Endothelial cell of umbilical vein (primary cell): ENCODE measurements around the gene SLCO3A1. TPM values are rescaled to one million over a fixed set of nuclear protein-coding genes. Genes with fewer than 3 reads are reported as not detected.

Experiments used
- BruUV-seq: library from RNA; stranded (reverse); fragments of 400-500 nt; replicated peaks from 2 replicates; lab custom pipeline; 2021; lab: Mats Ljungman, UMichigan
- CTCF ChIA-PET: fragments of 300-600, 350-600 bp; sonication (Branson Sonifier 250); formaldehyde crosslinking; loops from one replicate; lab custom pipeline; 2021; ENCODE audit warnings: antibody characterized with exemption, inconsistent platforms; lab: Charles Lee
- POLR2A ChIA-PET: fragments of 300-600, 350-600 bp; sonication (Branson Sonifier 250); formaldehyde crosslinking; loops from one replicate; lab custom pipeline; 2021; ENCODE audit warnings: antibody characterized with exemption, inconsistent platforms; lab: Charles Lee
- DNase-seq: peaks from one replicate; pipeline ENCODE4 v3.0.0-alpha.2; 2011; ENCODE audit warnings: low read depth, low spot score
- FAIRE-seq: peaks from 2 replicates; lab custom pipeline; 2011; peaks lifted over from hg19 to GRCh38; lab: Jason Lieb, UNC
- H2AFZ ChIP-seq: 2 replicates; pipeline ENCODE4 v1.6.0; 2012; ENCODE audit warnings: low read depth, low read length, control low read depth, inconsistent platforms
- H3K27ac ChIP-seq: 2 replicates; pipeline ENCODE4 v1.5.1; 2011; ENCODE audit warnings: low read depth, mild to moderate bottlenecking, control low read depth, low read length, moderate library complexity; ENCODE audit not compliant: insufficient read depth
- H3K27me3 ChIP-seq, 2 experiments: 2 replicates each; pipeline versions ENCODE4 v1.6.0 to v1.6.1; 2011; ENCODE audit warnings: low read length in 2 of 2, mixed read lengths in 1 of 2; ENCODE audit not compliant: control insufficient read depth in 2 of 2, insufficient read depth in 2 of 2
- H3K36me3 ChIP-seq, 2 experiments: 2 replicates in 1 of 2; 3 replicates in 1 of 2; pipeline ENCODE4 v1.5.1; 2011; ENCODE audit warnings: low read length in 2 of 2, mild to moderate bottlenecking in 1 of 2, moderate library complexity in 1 of 2; ENCODE audit not compliant: control insufficient read depth in 2 of 2, insufficient read depth in 2 of 2; ENCODE audit errors: extremely low read depth in 1 of 2
- H3K4me1 ChIP-seq: 3 replicates; pipeline ENCODE4 v1.5.1; 2011; ENCODE audit warnings: mild to moderate bottlenecking, low read length; ENCODE audit not compliant: control insufficient read depth, insufficient read depth; ENCODE audit errors: extremely low read depth
- H3K4me2 ChIP-seq: 2 replicates; pipeline ENCODE4 v1.6.1; 2011; ENCODE audit warnings: low read length, control low read depth, mixed read lengths; ENCODE audit not compliant: insufficient read depth
- H3K4me3 ChIP-seq, 3 experiments: fragments of 200-600 bp in 1 of 3; sonication (generic), shearing (Covaris generic) in 1 of 3; replicated peaks in 1 of 3; 2 replicates each; pipeline ENCODE4 v1.5.1; 2011 to 2016; ENCODE audit warnings: control low read depth in 3 of 3, low read length in 3 of 3, mild to moderate bottlenecking in 2 of 3, inconsistent platforms in 1 of 3, low read depth in 1 of 3, moderate library complexity in 1 of 3; ENCODE audit not compliant: insufficient read depth in 1 of 3
- H3K79me2 ChIP-seq: 2 replicates; pipeline ENCODE4 v1.6.0; 2012; ENCODE audit warnings: low read length, inconsistent platforms; ENCODE audit not compliant: control insufficient read depth, insufficient read depth
- H3K9ac ChIP-seq: replicated peaks from 2 replicates; pipeline ENCODE3; 2011; ENCODE audit warnings: low read length, control low read depth; ENCODE audit not compliant: insufficient read depth; ENCODE audit errors: extremely low read depth
- H3K9me1 ChIP-seq: replicated peaks from 3 replicates; pipeline ENCODE4 v1.6.0; 2011; ENCODE audit warnings: mild to moderate bottlenecking, low read length; ENCODE audit not compliant: control insufficient read depth, insufficient read depth; ENCODE audit errors: extremely low read depth
- H3K9me3 ChIP-seq: replicated peaks from 2 replicates; pipeline ENCODE4 v1.5.1; 2012; ENCODE audit warnings: low read length, inconsistent platforms; ENCODE audit not compliant: control insufficient read depth, insufficient read depth
- H4K20me1 ChIP-seq: replicated peaks from 2 replicates; pipeline ENCODE3; 2011; ENCODE audit warnings: mild to moderate bottlenecking, low read length; ENCODE audit not compliant: control insufficient read depth, insufficient read depth; ENCODE audit errors: extremely low read depth
- EZH2 ChIP-seq: IDR thresholded peaks from 2 replicates; pipeline ENCODE4 v1.6.1; 2012; ENCODE audit warnings: borderline replicate concordance, low read depth, mild to moderate bottlenecking, moderate library complexity, low read length, inconsistent platforms; ENCODE audit not compliant: severe bottlenecking
- FOS ChIP-seq: IDR thresholded peaks from 2 replicates; pipeline ENCODE4 v1.6.1; 2011; ENCODE audit warnings: mild to moderate bottlenecking, low read length, moderate library complexity, borderline replicate concordance; ENCODE audit not compliant: insufficient read depth
- GATA2 ChIP-seq: IDR thresholded peaks from 2 replicates; pipeline ENCODE4 v1.7.0; 2011; ENCODE audit warnings: low read depth, mild to moderate bottlenecking, moderate library complexity, mixed read lengths, low read length; ENCODE audit not compliant: insufficient read length, insufficient read depth
- JUN ChIP-seq: IDR thresholded peaks from 2 replicates; pipeline ENCODE4 v1.6.1; 2011; ENCODE audit warnings: borderline replicate concordance, low read depth; ENCODE audit not compliant: insufficient read length, insufficient read depth
- MYC ChIP-seq: IDR thresholded peaks from one replicate; pipeline ENCODE4 v1.6.1; 2011; ENCODE audit warnings: mild to moderate bottlenecking, low read depth, low read length
- POLR2A ChIP-seq: IDR thresholded peaks from 2 replicates; pipeline ENCODE4 v1.6.1; 2012; ENCODE audit warnings: low read depth, mild to moderate bottlenecking, control low read depth, low read length
- POLR2AphosphoS5 ChIP-seq: IDR thresholded peaks from 2 replicates; pipeline ENCODE4 v1.6.1; 2012; ENCODE audit warnings: low read depth, mild to moderate bottlenecking, control low read depth, low read length, moderate library complexity; ENCODE audit not compliant: insufficient read depth
- dilution Hi-C: fragments of 300-500 bp; cut with MboI; formaldehyde crosslinking; loops from one replicate; pipeline ENCODE4 v1.15.0; 2019; ENCODE audit warnings: low sequenced_read_pairs; ENCODE audit not compliant: extremely low pct_ligation_motif_present
- intact Hi-C: fragments of 100-400 bp; cut with micrococcal nuclease; formaldehyde crosslinking; loops from one replicate; pipeline ENCODE4 v1.10.0; 2022
- polyA plus RNA-seq, 4 experiments: library from polyadenylated mRNA; depleted of rRNA in 3 of 4; stranded (reverse) in 3 of 4; unstranded in 1 of 4; fragments of >200 nt; gene quantifications; 2 replicates each; pipeline versions ENCODE4 v1.2.1 to v1.2.3, GENCODE V29; 2011 to 2012; ENCODE audit warnings: missing spikeins in 1 of 4
- total RNA-seq: library from RNA; stranded (reverse); gene quantifications from 2 replicates; pipeline ENCODE4 v1.2.3, GENCODE V29; 2021
- TF ChIP-seq, protein P1 (sequence below), 2 donors: IDR thresholded peaks; 1 replicate in 1 of 2; 2 replicates in 1 of 2; pipeline ENCODE4 v1.5.1; 2011; ENCODE audit warnings: low read length in 2 of 2, mild to moderate bottlenecking in 2 of 2, moderate library complexity in 2 of 2, control low read depth in 1 of 2, inconsistent platforms in 1 of 2, low read depth in 1 of 2; ENCODE audit not compliant: insufficient read depth in 1 of 2; ENCODE audit errors: extremely low read depth in 1 of 2
- TF ChIP-seq, protein P2 (sequence below): IDR thresholded peaks from 2 replicates; pipeline ENCODE4 v1.6.1; 2011; ENCODE audit not compliant: insufficient read depth, insufficient read length

The SLCO3A1 gene
- total and polyA plus RNA-seq, 2 donors (not counting 3 experiments of a cell fraction or from before 2014, with no cell fraction given) = 0.88 to 0.92 TPM

DNA sequence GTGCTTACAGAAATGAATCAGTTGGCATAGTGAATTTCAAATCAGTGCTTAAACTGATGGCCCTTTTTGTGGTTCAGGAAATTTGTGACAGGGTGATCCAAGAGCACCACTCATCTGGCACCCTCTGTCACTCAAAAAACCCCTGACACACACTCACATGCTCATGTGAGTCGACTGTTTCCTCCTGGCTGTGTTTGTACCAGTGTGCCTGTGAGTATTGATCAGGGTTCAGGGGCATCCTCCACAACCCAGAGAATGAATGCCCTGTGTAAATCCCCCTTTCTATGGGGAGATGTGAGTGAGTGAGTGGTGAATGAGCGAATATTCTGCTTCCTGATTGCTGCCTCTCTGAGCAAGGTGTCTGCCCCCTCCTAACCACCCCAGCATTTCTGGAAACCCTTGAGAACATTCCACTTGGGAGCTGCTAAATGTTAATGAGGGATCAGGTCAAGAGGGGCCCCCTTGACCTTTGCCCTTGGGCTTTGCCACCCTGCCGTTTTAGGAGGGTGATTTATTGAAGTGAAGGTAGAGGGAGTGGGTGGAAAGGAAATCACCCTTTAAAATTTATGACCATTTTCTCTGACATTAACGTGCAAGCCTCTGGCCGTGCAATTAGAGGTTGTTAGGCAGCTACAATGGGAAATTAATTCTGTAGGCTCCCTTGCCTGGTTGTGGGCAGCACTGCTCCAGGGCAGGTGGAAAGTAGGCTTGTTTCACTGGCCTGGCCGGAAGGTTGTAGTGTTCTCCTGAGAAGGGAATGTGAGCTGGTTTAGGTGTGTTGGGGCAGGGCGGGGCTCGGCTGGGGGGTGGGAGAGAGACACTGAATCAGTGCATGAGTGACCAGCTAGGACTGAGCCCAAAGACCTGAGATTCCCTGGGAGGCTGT, 87.2 kb downstream of the SLCO3A1 start:
- H3K36me3 ChIP-seq = no peaks in the 10 kb centered on the region
- FAIRE-seq (no peak), DNase-seq (no peak)
- no peak overlapping the region for H3K4me3 ChIP-seq
- no peaks in the 10 kb centered on the region for H3K4me1 ChIP-seq
- no peak overlapping the region for H3K4me2 ChIP-seq
- H3K27me3 ChIP-seq = no peaks in the 10 kb centered on the region
- H2AFZ ChIP-seq = no peak overlapping the region
- H3K27ac ChIP-seq = no peak overlapping the region
- BruUV-seq = no TSS peak
- dilution Hi-C loops (no loop called here), intact Hi-C loops (no loop called here)
- no peaks in the 10 kb centered on the region for H3K9me1 ChIP-seq
- H3K9ac ChIP-seq = no peak overlapping the region
- no peaks in the 10 kb centered on the region for H3K9me3 ChIP-seq
- POLR2A ChIA-PET = no interaction called here
- CTCF ChIA-PET = no interaction called here
- no peaks in the 10 kb centered on the region for H4K20me1 ChIP-seq
- TF ChIP-seq MYC = no peak
- TF ChIP-seq EZH2 = no peak
- no peak for TF ChIP-seq FOS
- TF ChIP-seq POLR2A = no peak
- TF ChIP-seq, protein P1, sequence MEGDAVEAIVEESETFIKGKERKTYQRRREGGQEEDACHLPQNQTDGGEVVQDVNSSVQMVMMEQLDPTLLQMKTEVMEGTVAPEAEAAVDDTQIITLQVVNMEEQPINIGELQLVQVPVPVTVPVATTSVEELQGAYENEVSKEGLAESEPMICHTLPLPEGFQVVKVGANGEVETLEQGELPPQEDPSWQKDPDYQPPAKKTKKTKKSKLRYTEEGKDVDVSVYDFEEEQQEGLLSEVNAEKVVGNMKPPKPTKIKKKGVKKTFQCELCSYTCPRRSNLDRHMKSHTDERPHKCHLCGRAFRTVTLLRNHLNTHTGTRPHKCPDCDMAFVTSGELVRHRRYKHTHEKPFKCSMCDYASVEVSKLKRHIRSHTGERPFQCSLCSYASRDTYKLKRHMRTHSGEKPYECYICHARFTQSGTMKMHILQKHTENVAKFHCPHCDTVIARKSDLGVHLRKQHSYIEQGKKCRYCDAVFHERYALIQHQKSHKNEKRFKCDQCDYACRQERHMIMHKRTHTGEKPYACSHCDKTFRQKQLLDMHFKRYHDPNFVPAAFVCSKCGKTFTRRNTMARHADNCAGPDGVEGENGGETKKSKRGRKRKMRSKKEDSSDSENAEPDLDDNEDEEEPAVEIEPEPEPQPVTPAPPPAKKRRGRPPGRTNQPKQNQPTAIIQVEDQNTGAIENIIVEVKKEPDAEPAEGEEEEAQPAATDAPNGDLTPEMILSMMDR (IDR thresholded peaks at IDR 0.05; ENCODE audit: extremely low read depth in 1 of 2, insufficient read depth in 1 of 2, low read depth in 1 of 2, low read length in 2 of 2) = no peak
- TF ChIP-seq, protein P2, sequence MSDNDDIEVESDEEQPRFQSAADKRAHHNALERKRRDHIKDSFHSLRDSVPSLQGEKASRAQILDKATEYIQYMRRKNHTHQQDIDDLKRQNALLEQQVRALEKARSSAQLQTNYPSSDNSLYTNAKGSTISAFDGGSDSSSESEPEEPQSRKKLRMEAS = no peak
- TF ChIP-seq POLR2AphosphoS5 = no peak
- no peak for TF ChIP-seq GATA2
- no peak for TF ChIP-seq JUN
- no peaks in the 10 kb centered on the region for H3K79me2 ChIP-seq
